C4-2B (cell line): ENCODE results near the gene PRELP.

Source experiments
- ZFX ChIP-seq: fragments of 450-650 bp; IDR thresholded peaks from 2 replicates; pipeline ENCODE4 v1.6.1; 2017
- TF ChIP-seq, protein P1 (sequence below): fragments of 450-650 bp; conservative IDR thresholded peaks from 2 replicates; pipeline ENCODE4 v1.5.1; 2017; ENCODE audit warnings: mild to moderate bottlenecking

DNA sequence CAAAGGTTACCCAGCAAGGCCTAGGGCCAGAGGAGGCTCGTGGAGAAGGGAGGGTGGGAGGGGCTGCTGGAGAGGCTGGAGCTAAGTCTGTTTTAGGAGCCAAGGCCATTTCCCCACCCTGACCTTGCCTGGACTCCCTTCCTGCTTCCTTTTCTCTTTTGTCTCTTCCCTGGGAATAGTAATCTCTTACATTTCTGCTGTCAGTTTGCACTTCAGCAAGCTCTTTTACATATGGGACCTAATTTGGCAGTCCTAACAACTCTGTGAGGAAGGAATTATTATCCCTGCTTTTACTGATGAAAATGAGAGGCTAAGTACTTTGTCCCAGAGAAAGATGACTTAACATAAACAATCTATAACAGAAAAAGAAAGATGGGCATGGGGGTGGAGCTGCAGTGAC lies 32.2 kb downstream of the PRELP start:
- TF ChIP-seq, protein P1, sequence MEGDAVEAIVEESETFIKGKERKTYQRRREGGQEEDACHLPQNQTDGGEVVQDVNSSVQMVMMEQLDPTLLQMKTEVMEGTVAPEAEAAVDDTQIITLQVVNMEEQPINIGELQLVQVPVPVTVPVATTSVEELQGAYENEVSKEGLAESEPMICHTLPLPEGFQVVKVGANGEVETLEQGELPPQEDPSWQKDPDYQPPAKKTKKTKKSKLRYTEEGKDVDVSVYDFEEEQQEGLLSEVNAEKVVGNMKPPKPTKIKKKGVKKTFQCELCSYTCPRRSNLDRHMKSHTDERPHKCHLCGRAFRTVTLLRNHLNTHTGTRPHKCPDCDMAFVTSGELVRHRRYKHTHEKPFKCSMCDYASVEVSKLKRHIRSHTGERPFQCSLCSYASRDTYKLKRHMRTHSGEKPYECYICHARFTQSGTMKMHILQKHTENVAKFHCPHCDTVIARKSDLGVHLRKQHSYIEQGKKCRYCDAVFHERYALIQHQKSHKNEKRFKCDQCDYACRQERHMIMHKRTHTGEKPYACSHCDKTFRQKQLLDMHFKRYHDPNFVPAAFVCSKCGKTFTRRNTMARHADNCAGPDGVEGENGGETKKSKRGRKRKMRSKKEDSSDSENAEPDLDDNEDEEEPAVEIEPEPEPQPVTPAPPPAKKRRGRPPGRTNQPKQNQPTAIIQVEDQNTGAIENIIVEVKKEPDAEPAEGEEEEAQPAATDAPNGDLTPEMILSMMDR: no peak
- TF ChIP-seq ZFX: no peak
